DOHH2 (cell line): Measurements from ENCODE around the gene RAB3IL1.

Experiments
- EZH2phosphoT487 ChIP-seq: fragments of 200-600 bp; sonication (generic); IDR thresholded peaks from 2 replicates; pipeline ENCODE4 v1.6.1; 2017; ENCODE audit warnings: borderline replicate concordance, mild to moderate bottlenecking, antibody characterized with exemption, low read length, moderate library complexity, mixed read lengths
- TF ChIP-seq, protein P1 (sequence below): fragments of 200-600 bp; sonication (generic); IDR thresholded peaks from one replicate; pipeline ENCODE4 v1.5.1; 2014; ENCODE audit warnings: antibody characterized with exemption, mild to moderate bottlenecking, low read depth, low read length; ENCODE audit not compliant: poor library complexity, severe bottlenecking

GRCh38 chr11:61908730-61909316 lies 8.5 kb downstream of the RAB3IL1 start:
- TF ChIP-seq, protein P1, sequence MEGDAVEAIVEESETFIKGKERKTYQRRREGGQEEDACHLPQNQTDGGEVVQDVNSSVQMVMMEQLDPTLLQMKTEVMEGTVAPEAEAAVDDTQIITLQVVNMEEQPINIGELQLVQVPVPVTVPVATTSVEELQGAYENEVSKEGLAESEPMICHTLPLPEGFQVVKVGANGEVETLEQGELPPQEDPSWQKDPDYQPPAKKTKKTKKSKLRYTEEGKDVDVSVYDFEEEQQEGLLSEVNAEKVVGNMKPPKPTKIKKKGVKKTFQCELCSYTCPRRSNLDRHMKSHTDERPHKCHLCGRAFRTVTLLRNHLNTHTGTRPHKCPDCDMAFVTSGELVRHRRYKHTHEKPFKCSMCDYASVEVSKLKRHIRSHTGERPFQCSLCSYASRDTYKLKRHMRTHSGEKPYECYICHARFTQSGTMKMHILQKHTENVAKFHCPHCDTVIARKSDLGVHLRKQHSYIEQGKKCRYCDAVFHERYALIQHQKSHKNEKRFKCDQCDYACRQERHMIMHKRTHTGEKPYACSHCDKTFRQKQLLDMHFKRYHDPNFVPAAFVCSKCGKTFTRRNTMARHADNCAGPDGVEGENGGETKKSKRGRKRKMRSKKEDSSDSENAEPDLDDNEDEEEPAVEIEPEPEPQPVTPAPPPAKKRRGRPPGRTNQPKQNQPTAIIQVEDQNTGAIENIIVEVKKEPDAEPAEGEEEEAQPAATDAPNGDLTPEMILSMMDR = no peak
- no peak for TF ChIP-seq EZH2phosphoT487
